ENCODE measurements around the gene CLSTN2. TPM values are rescaled to one million over a fixed set of nuclear protein-coding genes. Genes with fewer than 3 reads are reported as not detected.

Gene CLSTN2
- total RNA-seq, 1 experiment from 2014 or later, result 0.02 TPM

GRCh38 chr3:140438736-140439470, 503.9 kb downstream of the CLSTN2 start:
- BruUV-seq (replicated peaks), result no TSS peak
- CTCF ChIA-PET, result no interaction called here
- H3K4me2 ChIP-seq (ENCODE audit: low read length), result no peak overlapping the region

More at GRCh38 chr3:140438736-140439470, 503.9 kb downstream of the CLSTN2 start:
- H3K4me1 ChIP-seq (ENCODE audit: control insufficient read depth in 1 of 2, insufficient read depth in 2 of 2, low read length in 2 of 2), result no peaks in the 10 kb centered on the region
- H3K27ac ChIP-seq (ENCODE audit: low read depth, low read length), result no peak overlapping the region
- RAD21 ChIA-PET (ENCODE audit: low non-redundant PET in 1 of 2, low total read pairs in 2 of 2, uncharacterized antibody in 2 of 2, unreplicated experiment in 2 of 2), result no interaction called here
- H3K9me3 ChIP-seq (ENCODE audit: control insufficient read depth in 1 of 2, insufficient read depth in 1 of 2, low read depth in 1 of 2, low read length in 2 of 2), result no peaks in the 10 kb centered on the region
- no peaks in the 10 kb centered on the region for H3K9me2 ChIP-seq (ENCODE audit: insufficient read depth)
- H3K36me3 ChIP-seq (ENCODE audit: control insufficient read depth in 1 of 2, insufficient read depth in 2 of 2, low read length in 2 of 2), result no peaks in the 10 kb centered on the region
- no peak overlapping the region for H3K4me3 ChIP-seq (replicated peaks in 1 of 2; ENCODE audit: low read depth in 1 of 2, low read length in 2 of 2)
- POLR2A ChIA-PET, result no interaction called here
- TF ChIP-seq JUND (IDR thresholded peaks at IDR 0.05) (no peak), POLR2A (IDR thresholded peaks at IDR 0.05; ENCODE audit: borderline replicate concordance, extremely low read depth, insufficient read depth, insufficient read length) (no peak), SP1 (IDR thresholded peaks at IDR 0.05; ENCODE audit: low read depth) (no peak), EGR1 (IDR thresholded peaks at IDR 0.05; ENCODE audit: low read depth) (no peak), EZH2phosphoT487 (IDR thresholded peaks at IDR 0.05; ENCODE audit: borderline replicate concordance) (no peak), REST (IDR thresholded peaks at IDR 0.05; ENCODE audit: low read depth) (no peak), YY1 (IDR thresholded peaks at IDR 0.05; ENCODE audit: extremely low read depth, insufficient replicate concordance, low read depth, low read length) (no peak), CBX3 (IDR thresholded peaks at IDR 0.05; ENCODE audit: low read depth) (no peak), POLR2AphosphoS5 (IDR thresholded peaks at IDR 0.05; ENCODE audit: low read depth, low read length) (no peak), TCF7L2 (IDR thresholded peaks at IDR 0.05; ENCODE audit: borderline replicate concordance, extremely low read depth, insufficient read depth, insufficient read length) (no peak), CTCF (IDR thresholded peaks at IDR 0.05 in 2 of 3, conservative IDR thresholded peaks at IDR 0.05 in 1 of 3; ENCODE audit: borderline replicate concordance in 1 of 3, insufficient read depth in 1 of 3, low read depth in 2 of 3, low read length in 2 of 3) (no peak), ZFX (IDR thresholded peaks at IDR 0.05) (no peak)
- TF ChIP-seq, protein P1, sequence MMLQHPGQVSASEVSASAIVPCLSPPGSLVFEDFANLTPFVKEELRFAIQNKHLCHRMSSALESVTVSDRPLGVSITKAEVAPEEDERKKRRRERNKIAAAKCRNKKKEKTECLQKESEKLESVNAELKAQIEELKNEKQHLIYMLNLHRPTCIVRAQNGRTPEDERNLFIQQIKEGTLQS (IDR thresholded peaks at IDR 0.05), result no peak
- TF ChIP-seq, protein P2, sequence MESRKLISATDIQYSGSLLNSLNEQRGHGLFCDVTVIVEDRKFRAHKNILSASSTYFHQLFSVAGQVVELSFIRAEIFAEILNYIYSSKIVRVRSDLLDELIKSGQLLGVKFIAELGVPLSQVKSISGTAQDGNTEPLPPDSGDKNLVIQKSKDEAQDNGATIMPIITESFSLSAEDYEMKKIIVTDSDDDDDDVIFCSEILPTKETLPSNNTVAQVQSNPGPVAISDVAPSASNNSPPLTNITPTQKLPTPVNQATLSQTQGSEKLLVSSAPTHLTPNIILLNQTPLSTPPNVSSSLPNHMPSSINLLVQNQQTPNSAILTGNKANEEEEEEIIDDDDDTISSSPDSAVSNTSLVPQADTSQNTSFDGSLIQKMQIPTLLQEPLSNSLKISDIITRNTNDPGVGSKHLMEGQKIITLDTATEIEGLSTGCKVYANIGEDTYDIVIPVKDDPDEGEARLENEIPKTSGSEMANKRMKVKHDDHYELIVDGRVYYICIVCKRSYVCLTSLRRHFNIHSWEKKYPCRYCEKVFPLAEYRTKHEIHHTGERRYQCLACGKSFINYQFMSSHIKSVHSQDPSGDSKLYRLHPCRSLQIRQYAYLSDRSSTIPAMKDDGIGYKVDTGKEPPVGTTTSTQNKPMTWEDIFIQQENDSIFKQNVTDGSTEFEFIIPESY (IDR thresholded peaks at IDR 0.05; ENCODE audit: extremely low read depth, insufficient replicate concordance, low read length), result no peak
- H4K20me1 ChIP-seq (ENCODE audit: insufficient read depth), result no peaks in the 10 kb centered on the region
- DNase-seq (ENCODE audit: low read depth, low spot score) (no peak), ATAC-seq (no peak)
- no peaks in the 10 kb centered on the region for H3K79me2 ChIP-seq (ENCODE audit: insufficient read depth, low read length)
- no peak overlapping the region for H3K9ac ChIP-seq (ENCODE audit: low read length)
- intact Hi-C loops (cut with micrococcal nuclease), result no loop called here
- peaks cover 50% of the 10 kb centered on the region; the same call in 1 of the 2 replicates for H3K27me3 ChIP-seq (ENCODE audit: insufficient read depth, low read length)
- no peak overlapping the region for H2AFZ ChIP-seq (ENCODE audit: low read depth, low read length, poor library complexity, severe bottlenecking)

Data from HCT116 (cell line).